SU-DHL-6 (cell line): ENCODE data around the gene FAM78B.

ENCODE experiments used
- H2AFZ ChIP-seq: fragments of 200-600 bp; sonication (generic); 2 replicates; pipeline ENCODE4 v1.6.1; 2014; ENCODE audit warnings: low read depth, mild to moderate bottlenecking, moderate library complexity, mixed read lengths, antibody characterized with exemption, low read length; ENCODE audit not compliant: severe bottlenecking
- H3F3A ChIP-seq: fragments of 200-600 bp; shearing (Covaris generic); 2 replicates; pipeline ENCODE4 v1.6.0; 2016; ENCODE audit warnings: antibody characterized with exemption, mild to moderate bottlenecking; ENCODE audit not compliant: insufficient read depth
- H3K27ac ChIP-seq: fragments of 200-600 bp; sonication (generic); 2 replicates; pipeline ENCODE4 v1.5.1; 2016; ENCODE audit warnings: low read depth, mild to moderate bottlenecking, low read length, moderate library complexity, mixed read lengths
- H3K27me3 ChIP-seq: fragments of 200-600 bp; sonication (generic), shearing (Covaris generic); 2 replicates; pipeline ENCODE4 v1.6.0; 2014; ENCODE audit warnings: mild to moderate bottlenecking, low read length
- H3K36me3 ChIP-seq: fragments of 200-600 bp; sonication (generic); 2 replicates; pipeline ENCODE4 v1.6.1; 2014; ENCODE audit warnings: mild to moderate bottlenecking, low read length, mixed read lengths
- H3K4me2 ChIP-seq: fragments of 300-600, 200-600 bp; shearing (Covaris generic), sonication (generic); 2 replicates; pipeline ENCODE4 v1.6.0; 2014; ENCODE audit warnings: low read length, low read depth, mild to moderate bottlenecking; ENCODE audit not compliant: poor library complexity, severe bottlenecking
- H3K4me3 ChIP-seq: fragments of 200-600 bp; sonication (generic); 2 replicates; pipeline ENCODE4 v1.5.1; 2014; ENCODE audit warnings: antibody characterized with exemption, low read length, mild to moderate bottlenecking, mixed read lengths; ENCODE audit not compliant: insufficient read depth, poor library complexity, severe bottlenecking
- H3K79me2 ChIP-seq: fragments of 200-600 bp; sonication (generic); 2 replicates; pipeline ENCODE4 v1.6.1; 2014; ENCODE audit warnings: mild to moderate bottlenecking, low read length, moderate library complexity; ENCODE audit not compliant: insufficient read depth
- H3K9ac ChIP-seq: fragments of 200-600 bp; sonication (generic); 2 replicates; pipeline ENCODE4 v1.7.0; 2014; ENCODE audit warnings: mild to moderate bottlenecking, low read length
- H3K9me2 ChIP-seq: fragments of 200-600 bp; sonication (generic); replicated peaks from 2 replicates; pipeline ENCODE4 v1.6.1; 2014; ENCODE audit warnings: low read length; ENCODE audit not compliant: insufficient read depth
- H3K9me3 ChIP-seq: fragments of 200-600 bp; sonication (generic); 2 replicates; pipeline ENCODE4 v1.6.1; 2014; ENCODE audit warnings: low read length, mixed read lengths; ENCODE audit not compliant: insufficient read depth
- H4K20me1 ChIP-seq: fragments of 200-600 bp; sonication (generic); 2 replicates; pipeline ENCODE4 v1.6.1; 2014; ENCODE audit warnings: low read depth, mild to moderate bottlenecking, antibody characterized with exemption, low read length, moderate library complexity, mixed read lengths
- CTCF ChIP-seq: fragments of 200-600 bp; sonication (generic); IDR thresholded peaks from one replicate; pipeline ENCODE4 v1.5.1; 2017; ENCODE audit warnings: antibody characterized with exemption, mild to moderate bottlenecking, low read length, moderate library complexity; ENCODE audit not compliant: insufficient read depth, poor library complexity, severe bottlenecking
- EZH2phosphoT487 ChIP-seq: fragments of 200-600 bp; sonication (generic), shearing (Covaris generic); conservative IDR thresholded peaks from 2 replicates; pipeline ENCODE4 v1.6.1; 2018; ENCODE audit warnings: mild to moderate bottlenecking, antibody characterized with exemption, low read length, moderate library complexity, mixed read lengths

FAM78B gene, protein sequence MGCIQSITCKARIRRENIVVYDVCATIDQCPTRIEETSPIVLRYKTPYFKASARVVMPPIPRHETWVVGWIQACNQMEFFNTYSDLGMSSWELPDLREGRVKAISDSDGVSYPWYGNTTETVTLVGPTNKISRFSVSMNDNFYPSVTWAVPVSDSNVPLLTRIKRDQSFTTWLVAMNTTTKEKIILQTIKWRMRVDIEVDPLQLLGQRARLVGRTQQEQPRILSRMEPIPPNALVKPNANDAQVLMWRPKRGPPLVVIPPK

GRCh38 chr1:166166698-166167571 lies at the start of gene FAM78B:
Gene FAM78B, minus strand, starts transcription at chr1:166167001. Its CDS starts 753 bp downstream, at chr1:166166248.
- Histone ChIP-seq H3K27me3 (no peaks in the 10 kb centered on the region), H3K4me2 (peak within 1 kb of the TSS; percentile 55), H3K9me2 (no peaks in the 10 kb centered on the region), H3K79me2 (no peaks in the 10 kb centered on the region), H3K9ac (peak within 1 kb of the TSS; percentile 36; the same call in 1 of the 2 replicates), H3F3A (no peaks in the 10 kb centered on the region), H4K20me1 (no peaks in the 10 kb centered on the region), H3K9me3 (no peaks in the 10 kb centered on the region), H3K4me3 (peak within 1 kb of the TSS; percentile 62), H3K27ac (no peak within 1 kb of the TSS), H2AFZ (peak within 1 kb of the TSS; percentile 79), H3K36me3 (no peaks in the 10 kb centered on the region)
- TF ChIP-seq CTCF: no peak
- TF ChIP-seq EZH2phosphoT487: no peak

DNA sequence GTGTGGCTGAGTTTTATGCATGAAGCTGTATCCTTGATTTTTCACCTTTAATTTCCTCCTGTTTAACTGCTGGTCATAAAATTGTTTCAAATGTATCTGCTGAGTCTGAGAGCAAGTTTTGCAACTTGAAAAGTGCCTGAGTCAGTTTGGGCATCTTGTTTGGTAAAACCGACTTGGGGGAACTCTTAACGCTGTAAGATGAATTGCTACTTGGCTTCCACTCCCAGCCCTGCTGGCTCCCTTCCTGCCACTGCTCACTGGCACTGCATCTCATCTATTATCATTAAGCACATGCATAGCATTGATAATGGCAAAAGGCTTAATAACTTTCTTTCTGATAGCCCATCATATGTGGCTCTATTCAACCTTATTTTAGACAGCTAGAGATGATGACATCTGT lies 35.7 kb upstream of the FAM78B start:
- Histone ChIP-seq H3K27me3 (no peaks in the 10 kb centered on the region), H3K4me3 (no peak overlapping the region), H4K20me1 (no peaks in the 10 kb centered on the region), H3K9ac (no peak overlapping the region), H3K27ac (no peak overlapping the region), H2AFZ (no peak overlapping the region), H3K4me2 (no peak overlapping the region), H3K9me2 (no peaks in the 10 kb centered on the region), H3F3A (no peaks in the 10 kb centered on the region), H3K9me3 (no peaks in the 10 kb centered on the region), H3K36me3 (no peaks in the 10 kb centered on the region), H3K79me2 (no peaks in the 10 kb centered on the region)
- TF ChIP-seq EZH2phosphoT487: no peak
- TF ChIP-seq CTCF: no peak

- Histone ChIP-seq H3K27me3 (no peaks in the 10 kb centered on the region), H3K27ac (no peak overlapping the region), H3K36me3 (no peaks in the 10 kb centered on the region), H3K9me2 (no peaks in the 10 kb centered on the region), H3K4me3 (no peak overlapping the region), H3F3A (no peaks in the 10 kb centered on the region), H4K20me1 (no peaks in the 10 kb centered on the region), H2AFZ (no peak overlapping the region), H3K9me3 (no peaks in the 10 kb centered on the region), H3K4me2 (no peak overlapping the region), H3K79me2 (no peaks in the 10 kb centered on the region), H3K9ac (no peak overlapping the region)
- TF ChIP-seq CTCF (no peak), EZH2phosphoT487 (no peak)
These were observed 33.9 kb upstream of the FAM78B start for GRCh38 chr1:166200743-166201142.
